HG03108 (cell line): ENCODE results near the gene CYP11A1.

ENCODE experiments used
- ATAC-seq: cut with Tn5 transposase; IDR thresholded peaks from one replicate; pipeline ENCODE4 v1.9.1; 2021; ENCODE audit warnings: moderate library complexity; ENCODE audit not compliant: unreplicated experiment

The CYP11A1 gene

GRCh38 chr15:74389241-74390048 lies 22.0 kb upstream of the CYP11A1 start:
- no peak for ATAC-seq

DNA sequence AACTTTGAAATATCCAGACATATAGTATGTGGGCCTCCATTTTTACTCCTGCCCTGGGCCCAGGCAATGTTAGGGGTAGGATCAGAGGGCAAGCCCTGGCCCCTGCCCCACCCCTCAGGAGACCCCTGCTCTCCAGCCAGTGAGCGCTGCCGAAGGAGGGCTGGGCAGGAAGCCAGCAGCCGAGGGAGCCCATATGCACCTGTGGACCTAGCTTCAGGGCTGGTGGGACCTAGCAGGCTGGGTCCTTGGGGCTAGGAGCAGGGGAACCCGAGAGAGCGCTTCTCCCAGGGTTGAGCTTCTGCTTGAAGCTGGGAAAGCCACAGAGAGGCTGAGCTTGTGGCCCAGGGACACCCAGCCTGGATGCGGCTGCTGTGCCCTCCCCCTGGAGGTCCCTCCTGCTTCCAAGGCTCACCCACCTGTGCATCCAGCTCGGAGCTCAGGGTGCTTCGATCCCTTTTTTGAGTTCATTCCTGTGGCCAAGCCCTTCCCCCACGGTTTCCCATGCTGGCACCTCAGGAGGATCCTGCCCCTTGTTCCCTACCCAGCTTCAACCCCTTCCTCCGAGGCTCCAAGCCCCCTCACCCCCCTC lies 21.0 kb upstream of the CYP11A1 start:
- no peak for ATAC-seq

DNA sequence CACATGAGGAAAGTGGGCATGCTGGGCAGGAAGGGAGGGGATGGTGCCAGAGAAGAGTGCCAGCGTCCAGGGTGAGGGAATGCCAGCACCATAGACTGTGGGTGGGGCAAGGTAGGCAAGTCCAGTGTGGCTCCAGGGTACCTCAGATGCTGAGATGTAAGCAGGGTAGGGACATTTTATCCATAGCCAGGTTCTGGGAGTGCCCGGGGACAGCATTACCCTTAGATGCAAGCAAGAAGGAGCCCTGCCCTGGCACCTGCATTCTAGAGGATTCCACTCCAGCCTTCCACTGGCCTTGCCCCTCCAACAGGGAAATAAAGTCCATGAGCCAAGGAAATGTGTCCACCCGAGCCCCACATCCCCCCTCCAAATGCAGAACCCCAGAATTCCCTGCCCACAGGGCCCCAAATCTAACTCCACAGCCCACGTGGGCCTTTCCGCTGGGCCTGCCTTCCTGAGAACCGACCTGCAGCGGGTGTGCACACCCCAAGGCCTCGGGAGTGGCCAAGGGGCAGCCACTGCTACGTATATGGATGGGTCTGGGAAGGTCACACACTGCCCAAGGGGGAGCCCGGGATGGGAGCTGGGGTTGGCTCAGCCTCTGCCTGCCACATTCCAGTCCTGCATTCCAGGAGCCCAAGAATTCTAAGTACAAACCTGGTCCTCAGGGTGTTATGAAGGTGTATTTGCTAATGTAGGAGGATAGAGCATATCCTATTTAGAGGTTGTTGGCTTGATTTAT lies 20.3 kb upstream of the CYP11A1 start:
- ATAC-seq = no peak

DNA sequence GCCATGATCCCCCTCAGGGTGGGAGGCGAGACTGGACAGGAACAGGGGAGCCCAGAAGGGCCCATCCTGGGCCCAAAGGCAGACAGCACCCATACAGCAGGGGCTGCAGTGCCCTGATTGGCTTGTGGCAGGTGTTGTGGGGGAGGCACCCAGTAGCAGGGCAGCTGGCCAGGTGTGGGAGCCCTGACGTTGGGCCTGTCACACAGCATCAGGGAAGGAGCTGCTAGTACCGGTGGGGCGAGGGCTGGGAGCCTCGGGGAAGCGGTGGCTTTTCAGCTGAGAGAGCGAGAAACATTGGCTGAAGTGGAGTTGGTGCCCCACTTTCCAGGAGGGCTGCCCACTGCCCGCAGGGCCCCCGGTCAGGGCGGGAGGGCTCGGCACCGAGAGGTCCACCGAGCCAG lies 19.7 kb upstream of the CYP11A1 start:
- no peak for ATAC-seq

DNA sequence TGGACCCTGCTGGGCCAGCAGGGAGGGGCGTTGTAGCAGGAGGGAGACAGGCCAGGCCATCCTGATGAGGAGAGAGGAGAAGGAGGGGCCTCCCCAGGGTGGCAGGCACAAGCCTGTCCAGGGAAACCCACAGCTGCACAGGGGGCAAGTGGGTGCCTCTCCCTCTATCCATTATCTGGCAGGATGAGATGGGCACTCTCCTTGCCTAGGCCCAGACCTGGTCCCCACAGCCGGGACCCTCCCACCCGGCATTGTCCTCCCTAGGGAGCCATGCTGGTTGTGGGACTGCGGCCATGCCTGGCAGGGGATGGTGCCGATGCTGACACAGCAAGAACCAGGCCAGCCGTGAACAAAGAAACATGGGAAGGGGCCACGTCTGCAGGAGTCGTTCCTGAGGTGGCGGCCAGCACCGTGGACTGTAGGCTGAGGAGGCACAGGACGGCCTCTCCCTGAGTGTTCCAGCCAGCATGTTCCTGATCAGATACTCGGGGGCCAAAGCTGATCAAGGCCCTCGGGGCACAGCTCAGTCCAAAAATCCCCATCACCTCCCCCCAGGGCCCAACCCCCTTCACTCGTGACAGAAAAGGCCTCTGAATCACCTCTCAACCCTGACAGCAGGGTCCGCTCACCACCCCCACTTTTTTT lies 19.2 kb upstream of the CYP11A1 start:
- ATAC-seq = no peak

DNA sequence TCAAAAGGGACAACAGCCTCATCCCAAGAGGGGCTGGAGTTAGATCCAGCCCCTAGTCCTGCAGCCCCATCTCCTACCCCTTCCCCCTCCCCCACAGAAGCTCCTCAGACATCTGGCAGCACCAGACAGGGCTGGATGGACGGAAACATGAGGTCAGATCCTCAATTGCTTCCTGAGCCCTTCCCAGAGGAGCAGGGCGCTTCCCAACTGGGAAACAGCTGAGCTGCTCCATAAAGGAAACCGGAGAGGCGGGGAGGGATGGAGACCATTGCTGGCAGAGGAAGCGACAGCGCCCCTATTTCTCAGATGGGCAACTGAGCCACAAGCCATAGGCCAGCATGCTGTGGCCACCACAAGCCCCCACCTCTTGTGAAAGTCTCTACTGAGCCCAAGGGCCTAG lies 18.3 kb upstream of the CYP11A1 start:
- ATAC-seq = no peak

GRCh38 chr15:74384881-74385643 lies 17.6 kb upstream of the CYP11A1 start:
- peak; percentile 48 for ATAC-seq

DNA sequence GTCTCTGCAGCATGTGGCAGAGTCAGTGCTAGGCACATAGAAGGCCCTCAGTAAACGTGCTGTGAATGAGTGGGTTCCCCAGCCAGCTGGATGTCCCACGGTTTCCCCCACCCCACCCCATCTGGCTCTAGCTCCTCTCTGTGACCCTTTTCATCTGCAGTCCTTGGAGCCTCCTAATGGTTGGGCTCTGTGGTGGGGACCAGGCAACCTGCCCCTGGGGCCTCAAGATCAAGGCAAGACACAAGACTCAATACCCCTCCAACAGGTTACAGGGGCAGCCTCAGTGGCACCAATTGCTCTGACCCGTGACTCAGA lies 17.1 kb upstream of the CYP11A1 start:
- ATAC-seq = no peak

DNA sequence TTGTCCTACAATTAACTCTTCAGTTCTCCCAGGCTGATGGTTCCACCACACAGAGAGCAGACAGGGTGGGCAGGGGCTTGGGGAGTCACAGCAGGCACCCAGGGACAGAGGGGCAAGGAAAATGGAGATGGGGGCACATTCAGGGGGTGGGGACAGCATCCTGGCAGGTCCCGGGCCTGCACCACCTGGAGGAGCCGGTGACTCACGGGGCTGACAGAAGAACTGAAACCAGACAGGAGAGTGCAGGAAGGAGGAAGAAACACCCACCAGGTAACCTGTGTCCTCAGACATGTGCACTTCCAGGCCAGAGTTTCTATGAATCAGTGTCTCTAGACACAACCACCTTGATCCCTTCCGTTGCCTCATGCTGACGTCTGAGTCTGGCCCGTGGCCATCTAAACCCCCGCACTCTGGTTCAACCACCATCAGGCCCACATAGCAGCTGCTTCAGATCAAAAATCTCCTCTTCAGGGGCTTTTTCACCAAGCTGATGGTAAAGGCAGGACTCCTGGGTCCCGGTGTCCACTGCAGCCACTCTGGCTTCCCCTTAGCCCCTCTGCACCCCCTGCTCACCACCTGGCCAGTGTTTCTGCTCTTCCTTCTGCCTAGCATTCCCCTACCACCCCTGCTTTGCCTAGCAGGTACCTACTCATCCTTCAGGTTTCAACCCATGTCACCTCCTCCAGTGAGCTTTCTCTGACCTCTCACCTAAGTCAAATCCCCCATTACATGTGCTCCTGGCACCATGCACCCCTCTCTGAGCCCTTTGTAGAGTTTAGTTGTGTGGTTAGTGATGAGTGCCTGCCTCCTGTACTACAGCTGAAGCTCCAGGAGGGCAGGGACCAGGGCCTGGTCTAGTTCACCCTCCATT lies 16.5 kb upstream of the CYP11A1 start:
- peak; percentile 40 for ATAC-seq

- ATAC-seq = no peak
Measured at GRCh38 chr15:74383286-74383685, 15.8 kb upstream of the CYP11A1 start.

- no peak for ATAC-seq
Measured at GRCh38 chr15:74382004-74382816, 14.8 kb upstream of the CYP11A1 start.

GRCh38 chr15:74381481-74381880 lies 14.0 kb upstream of the CYP11A1 start:
- ATAC-seq = no peak

DNA sequence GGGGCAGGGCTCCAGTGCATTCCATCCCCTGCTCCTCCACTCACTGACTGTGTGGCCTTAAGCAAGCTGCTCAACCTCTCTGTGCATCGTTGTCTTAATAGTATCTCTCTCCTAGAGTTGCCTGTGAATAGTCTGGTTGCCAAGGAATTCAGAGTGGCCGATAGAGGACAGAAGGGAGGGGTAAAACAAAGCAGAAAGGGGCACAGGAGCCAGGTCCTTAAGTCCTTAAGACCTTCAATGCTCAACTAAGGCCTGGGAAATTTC lies 13.7 kb upstream of the CYP11A1 start:
- ATAC-seq = no peak

DNA sequence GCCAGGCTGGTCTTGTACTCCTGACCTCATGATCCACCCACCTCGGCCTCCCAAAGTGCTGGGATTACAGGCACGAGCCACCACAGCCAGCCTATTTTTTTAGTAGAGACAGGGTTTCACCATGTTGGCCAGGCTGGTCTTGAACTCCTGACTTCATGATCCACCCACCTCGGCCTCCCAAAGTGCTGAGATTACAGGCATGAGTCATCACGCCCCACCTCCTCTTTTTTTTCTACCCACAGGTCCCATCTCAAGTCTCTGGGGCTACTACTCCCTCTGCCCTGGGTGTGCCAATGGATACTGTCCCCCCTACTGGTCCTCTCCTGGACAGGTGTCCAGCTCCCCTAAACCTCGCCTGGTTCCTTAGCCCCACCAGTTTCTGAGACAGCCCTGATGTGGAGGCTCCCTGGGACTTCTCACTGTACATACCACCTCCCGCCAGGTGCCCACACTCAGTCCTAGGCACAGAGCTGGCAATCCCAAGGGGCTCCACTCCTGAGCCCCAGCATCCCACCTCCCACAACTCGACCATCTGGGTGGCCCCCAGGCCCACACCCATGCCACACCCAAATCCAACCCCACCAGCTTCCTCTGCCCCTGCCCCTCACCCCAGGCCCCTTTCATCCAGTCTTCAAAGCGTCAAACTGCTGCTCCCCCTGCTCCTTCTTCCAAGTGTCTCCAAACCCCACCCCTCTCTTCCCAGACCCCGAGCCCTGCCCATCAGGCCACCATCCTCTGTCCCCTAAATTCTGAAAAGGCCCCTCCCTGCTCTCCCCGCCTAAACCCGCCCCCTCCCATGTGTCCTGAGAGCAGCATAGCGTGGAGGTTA lies 13.1 kb upstream of the CYP11A1 start:
- no peak for ATAC-seq

DNA sequence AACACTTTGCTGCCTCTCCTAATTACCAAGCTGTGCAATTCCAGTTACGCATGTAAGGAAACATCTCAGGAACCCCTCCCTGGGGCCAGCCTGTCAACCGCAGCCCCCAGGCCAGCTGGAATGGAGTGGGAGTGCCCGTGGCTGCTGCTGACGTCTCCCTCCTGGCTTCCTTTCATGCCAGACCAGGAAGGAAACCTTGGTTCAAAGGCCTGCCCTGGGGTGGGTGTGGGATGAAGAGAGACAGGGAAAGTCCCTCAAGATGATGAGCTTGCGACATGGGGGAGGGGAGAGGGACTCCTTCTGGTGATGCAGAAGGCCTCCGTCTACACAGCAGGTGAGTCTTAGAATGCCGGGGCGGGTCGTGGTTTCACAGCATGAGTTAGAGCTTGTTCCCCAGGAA lies 11.4 kb upstream of the CYP11A1 start:
- no peak for ATAC-seq

DNA sequence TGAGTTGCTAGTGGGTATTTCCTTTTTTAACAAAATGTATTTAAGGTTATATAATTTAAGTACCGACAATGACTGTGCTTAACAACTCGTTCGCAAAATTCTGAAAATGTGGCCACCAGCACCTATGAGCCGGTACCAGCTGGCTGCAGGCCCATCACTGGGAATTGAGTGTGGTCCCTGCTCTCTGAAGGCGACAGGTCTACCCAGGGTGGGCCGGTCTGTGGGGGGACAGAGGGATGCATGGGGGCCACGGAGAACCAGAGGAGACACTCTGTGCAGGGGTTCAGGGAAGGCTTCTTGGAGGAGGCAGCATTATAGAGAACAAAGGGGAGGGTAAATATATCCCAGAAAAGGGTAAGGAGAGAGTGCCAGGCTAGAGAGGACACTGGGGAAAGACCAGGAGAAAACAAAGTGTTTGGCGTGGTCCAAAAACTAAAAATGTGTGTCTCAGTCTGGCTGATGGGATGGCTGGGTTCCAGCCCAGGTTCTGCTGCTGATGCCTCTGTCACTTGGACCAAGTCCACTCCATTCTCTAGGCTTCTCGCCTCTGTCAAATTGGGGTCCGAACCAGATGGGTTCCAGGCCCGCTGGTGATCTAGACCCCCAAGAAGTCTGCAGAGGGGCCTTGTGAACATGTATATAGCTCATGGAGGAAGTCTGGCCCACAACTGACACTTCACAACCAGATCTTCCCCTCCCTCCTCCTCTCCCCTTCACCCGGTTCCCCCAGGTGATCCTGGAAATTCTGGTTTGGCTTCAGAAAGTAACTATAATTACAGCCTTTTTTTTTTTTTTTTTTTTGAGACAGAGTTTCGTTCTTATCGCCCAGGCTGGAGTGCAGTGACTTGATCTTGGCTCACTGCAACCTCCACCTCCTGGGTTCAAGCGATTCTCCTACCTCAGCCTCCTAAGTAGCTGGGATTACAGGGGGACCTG lies 10.7 kb upstream of the CYP11A1 start:
- no peak for ATAC-seq

- no peak for ATAC-seq
Measured at GRCh38 chr15:74376825-74377581, 9.6 kb upstream of the CYP11A1 start.
